ENCODE measurements around the gene CPA1.
"Not testable (repeated sequence)": the region's sequence is repeated elsewhere in the genome, so short reads cannot be mapped to it uniquely, and the experiment has no call there.

The CPA1 gene

DNA sequence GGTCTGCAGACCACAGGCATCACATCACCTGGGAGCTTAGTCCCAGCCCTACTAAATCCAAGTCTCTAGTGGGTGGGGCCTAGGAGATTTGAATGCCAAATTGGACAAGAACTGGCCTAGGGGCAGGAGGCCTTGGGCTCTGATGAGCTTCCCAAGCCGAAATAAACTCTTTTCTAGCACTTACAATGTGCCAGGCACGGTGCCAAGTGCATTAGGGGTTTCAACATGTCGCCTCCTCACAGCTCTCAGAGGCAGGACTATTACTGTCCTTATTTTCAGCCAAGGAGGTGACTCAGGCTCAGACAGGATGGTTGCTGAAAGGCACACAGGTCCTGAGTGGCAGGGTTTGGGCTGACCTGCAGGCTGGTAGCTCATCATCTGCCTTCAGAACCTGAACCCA, 9.2 kb upstream of the CPA1 start:
- in situ Hi-C loops (cut with HindIII; ENCODE audit: low sequenced_read_pairs), result no loop called here

DNA sequence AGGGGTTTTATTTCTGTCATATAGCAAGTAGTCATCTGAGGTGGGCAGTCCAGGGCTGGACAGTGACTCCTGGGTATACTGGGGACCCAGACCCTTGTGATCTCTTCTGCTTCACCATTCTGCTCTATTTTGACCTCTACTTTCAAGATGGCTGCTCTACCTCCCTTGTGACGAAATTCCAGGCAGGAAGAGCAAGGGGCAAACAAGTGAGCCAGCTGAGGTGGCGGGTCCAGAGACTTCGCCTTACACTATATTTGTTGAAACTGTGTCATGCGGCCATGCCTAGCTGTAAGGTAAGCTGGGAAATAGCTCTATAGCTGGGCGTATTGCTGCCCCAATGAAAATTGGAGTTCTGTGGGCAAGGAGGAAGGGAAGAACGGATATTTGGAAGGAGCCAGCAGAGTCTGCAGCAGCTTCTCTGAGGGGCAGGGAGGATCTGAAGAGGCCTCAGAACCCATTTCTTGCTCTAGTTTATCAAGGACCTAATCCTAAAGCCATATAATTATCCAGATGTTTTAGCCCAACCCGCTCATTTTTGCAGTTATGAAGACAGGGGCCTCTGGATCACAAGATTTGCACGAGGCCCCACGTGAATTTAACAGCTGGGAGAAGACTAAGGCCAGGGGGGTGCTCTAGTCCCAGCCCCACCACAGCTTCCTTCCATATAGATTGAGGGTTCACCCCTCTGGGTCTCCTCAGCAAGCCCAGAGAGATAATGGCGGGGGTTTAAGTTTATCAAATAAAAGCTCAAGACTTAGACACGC, 7.7 kb upstream of the CPA1 start:
- in situ Hi-C loops (cut with HindIII; ENCODE audit: low sequenced_read_pairs), result no loop called here

GRCh38 chr7:130374507-130374906, 5.8 kb upstream of the CPA1 start:
- in situ Hi-C loops (cut with HindIII; ENCODE audit: low sequenced_read_pairs), result no loop called here

- in situ Hi-C loops (cut with HindIII; ENCODE audit: low sequenced_read_pairs), result not testable (repeated sequence)
These were observed 3.8 kb upstream of the CPA1 start for GRCh38 chr7:130376461-130376860.

GRCh38 chr7:130377178-130377577, 3.1 kb upstream of the CPA1 start:
- in situ Hi-C loops (cut with HindIII; ENCODE audit: low sequenced_read_pairs), result no loop called here

DNA sequence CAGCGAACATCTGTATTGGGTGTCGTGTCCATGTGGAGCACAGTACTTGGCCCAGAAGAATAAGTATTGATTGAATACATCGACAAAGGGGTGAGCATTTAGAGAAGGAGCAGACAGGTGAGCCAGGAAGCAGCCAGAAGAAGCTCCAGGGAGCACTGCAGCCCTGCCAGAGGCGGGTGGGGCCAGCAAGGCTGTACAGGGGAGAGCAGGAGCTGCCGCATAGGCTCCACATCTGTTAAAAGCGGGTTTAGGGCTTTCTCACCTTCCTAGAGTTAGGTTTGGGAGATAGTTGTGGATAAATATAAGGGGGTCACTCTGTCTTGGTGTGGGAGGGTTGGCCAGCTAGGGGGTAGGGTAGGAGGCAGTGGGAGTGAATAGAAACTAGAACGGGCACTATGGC, 1.3 kb upstream of the CPA1 start:
- in situ Hi-C loops (cut with HindIII; ENCODE audit: low sequenced_read_pairs), result no loop called here

DNA sequence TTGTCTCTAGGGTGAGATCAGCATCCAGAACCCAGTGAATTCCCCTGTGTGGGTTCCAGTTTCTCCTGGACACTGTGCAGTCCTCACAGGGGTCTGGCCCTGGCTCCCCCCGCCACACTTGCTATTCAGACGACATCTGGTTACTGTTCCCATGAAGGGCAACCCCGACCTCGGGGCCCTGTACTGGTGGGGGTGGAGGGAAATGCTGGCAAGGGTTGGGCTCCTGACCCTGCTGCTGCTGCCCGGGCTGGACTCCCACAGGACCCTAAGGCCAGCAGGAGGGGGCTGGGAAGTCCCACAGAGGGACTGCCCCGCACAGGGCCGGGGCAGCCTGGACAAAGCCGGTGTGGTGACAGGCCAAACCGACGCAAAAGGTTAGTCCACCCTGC, 768 bp upstream of the CPA1 start:
- in situ Hi-C loops (cut with HindIII; ENCODE audit: low sequenced_read_pairs), result no loop called here

DNA sequence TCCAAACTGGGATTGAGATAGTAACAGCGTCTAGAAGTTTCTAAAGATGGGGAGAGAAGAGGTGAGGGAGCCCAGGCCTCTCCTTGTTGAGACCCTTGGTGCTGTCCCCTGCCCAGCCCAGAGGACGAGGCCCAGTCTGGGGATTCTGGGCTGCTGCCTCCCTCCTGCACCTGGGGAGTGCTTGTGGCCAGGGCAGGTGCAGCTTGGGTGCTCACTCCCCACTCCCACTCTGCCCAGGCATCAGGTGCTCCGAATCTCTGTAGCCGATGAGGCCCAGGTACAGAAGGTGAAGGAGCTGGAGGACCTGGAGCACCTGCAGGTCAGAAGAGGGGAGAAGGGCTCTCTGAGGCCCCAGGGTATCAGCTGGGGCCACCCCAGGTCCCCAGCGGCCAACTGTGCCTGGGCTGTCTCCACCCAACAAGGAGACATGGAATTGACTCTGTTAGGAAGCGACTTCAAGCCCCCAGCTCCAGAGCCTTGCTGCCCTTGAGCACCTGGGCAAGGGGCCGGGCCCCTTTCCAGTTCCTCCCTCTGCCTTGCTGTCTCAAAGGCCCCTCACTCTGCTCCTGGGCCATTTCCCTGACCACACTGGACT, 664 bp downstream of the CPA1 start:
- in situ Hi-C loops (cut with HindIII; ENCODE audit: low sequenced_read_pairs), result no loop called here

GRCh38 chr7:130381468-130382312, 1.4 kb downstream of the CPA1 start:
- in situ Hi-C loops (cut with HindIII; ENCODE audit: low sequenced_read_pairs), result no loop called here

DNA sequence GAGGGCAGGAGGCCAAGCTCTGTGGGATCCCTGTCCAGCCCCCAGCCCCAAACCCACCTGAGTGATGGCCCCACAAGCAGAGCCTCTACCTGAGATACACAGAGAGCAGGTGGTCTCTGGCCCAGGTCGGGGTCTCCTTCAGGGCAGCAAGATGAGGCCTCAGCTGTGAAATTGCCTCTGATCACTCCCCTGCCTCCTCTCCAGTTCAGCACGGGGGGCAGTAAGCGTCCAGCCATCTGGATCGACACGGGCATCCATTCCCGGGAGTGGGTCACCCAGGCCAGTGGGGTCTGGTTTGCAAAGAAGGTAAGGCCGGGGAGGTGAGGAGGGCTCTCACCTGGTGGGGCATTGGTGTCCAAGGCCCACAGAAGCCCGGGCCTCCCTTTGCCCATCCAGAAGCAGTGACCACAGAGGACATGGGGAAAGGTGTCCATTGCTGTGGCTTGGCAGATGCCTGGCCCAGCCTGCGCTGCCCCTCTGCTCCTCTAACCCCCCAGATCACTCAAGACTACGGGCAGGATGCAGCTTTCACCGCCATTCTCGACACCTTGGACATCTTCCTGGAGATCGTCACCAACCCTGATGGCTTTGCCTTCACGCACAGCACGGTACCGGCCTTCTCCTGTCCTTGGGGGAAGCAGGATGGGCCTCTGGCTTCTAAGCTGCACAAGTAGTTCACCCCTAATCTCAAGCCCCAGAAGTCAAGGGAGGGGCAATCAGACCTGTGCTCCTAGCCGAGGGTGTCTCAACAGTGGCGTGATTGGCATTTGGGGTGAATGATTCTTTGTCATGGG, 3.1 kb downstream of the CPA1 start:
- in situ Hi-C loops (cut with HindIII; ENCODE audit: low sequenced_read_pairs), result no loop called here

- in situ Hi-C loops (cut with HindIII; ENCODE audit: low sequenced_read_pairs), result no loop called here
These were observed 4.1 kb downstream of the CPA1 start for GRCh38 chr7:130384371-130384801.

GRCh38 chr7:130384841-130385599, 4.7 kb downstream of the CPA1 start:
- in situ Hi-C loops (cut with HindIII; ENCODE audit: low sequenced_read_pairs), result no loop called here

DNA sequence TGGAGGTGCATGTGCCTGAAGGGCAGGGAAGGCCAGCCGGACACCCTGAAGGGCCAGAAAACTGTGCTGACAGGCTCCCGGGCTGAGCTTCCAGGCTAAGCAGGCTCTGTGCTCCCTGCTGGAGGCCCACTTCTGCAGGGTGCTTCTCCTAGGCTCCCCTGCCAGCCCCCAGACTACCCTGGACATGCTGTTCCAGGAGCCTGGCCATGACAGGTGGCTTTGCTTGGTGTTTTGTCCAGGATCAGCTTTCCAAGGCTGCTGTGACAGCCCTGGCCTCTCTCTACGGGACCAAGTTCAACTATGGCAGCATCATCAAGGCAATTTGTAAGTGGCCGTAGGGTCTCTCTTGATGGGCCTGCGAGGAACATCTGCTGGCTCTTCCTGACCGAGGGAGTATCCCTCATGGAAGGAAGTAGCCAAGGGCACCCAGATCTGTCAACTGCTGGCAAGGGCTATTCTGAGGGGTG, 5.3 kb downstream of the CPA1 start:
- in situ Hi-C loops (cut with HindIII; ENCODE audit: low sequenced_read_pairs), result no loop called here

GRCh38 chr7:130386876-130387275, 6.6 kb downstream of the CPA1 start:
- in situ Hi-C loops (cut with HindIII; ENCODE audit: low sequenced_read_pairs), result no loop called here

GRCh38 chr7:130387306-130387627, 7.0 kb downstream of the CPA1 start:
- in situ Hi-C loops (cut with HindIII; ENCODE audit: low sequenced_read_pairs), result no loop called here

DNA sequence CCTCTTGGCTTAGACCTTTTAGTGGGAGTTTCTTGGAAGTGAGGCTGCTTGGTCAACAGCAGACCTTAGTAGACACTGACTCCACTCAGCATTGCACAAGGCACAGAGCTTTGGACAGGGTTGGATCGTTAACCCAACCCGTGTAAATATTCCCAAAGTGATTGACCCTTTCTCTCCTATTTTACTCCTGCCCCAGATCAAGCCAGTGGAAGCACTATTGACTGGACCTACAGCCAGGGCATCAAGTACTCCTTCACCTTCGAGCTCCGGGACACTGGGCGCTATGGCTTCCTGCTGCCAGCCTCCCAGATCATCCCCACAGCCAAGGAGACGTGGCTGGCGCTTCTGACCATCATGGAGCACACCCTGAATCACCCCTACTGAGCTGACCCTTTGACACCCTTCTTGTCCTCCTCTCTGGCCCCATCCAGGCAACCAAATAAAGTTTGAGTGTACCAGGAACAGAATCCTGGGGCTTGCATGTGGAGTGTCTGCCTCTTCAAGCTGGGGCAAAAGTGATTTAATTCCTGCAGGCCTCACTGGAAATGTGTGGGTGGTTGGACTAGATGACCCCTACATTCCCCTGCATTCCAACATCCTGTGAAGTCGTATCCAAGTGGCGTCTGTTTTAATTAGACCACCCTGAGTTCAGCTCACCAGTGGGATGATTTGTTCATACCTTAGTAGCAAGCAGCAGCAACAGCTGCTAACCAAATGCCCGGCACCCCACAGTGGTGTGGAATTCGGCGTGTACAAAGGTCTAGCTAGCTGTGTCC, 7.5 kb downstream of the CPA1 start:
- in situ Hi-C loops (cut with HindIII; ENCODE audit: low sequenced_read_pairs), result no loop called here

DNA sequence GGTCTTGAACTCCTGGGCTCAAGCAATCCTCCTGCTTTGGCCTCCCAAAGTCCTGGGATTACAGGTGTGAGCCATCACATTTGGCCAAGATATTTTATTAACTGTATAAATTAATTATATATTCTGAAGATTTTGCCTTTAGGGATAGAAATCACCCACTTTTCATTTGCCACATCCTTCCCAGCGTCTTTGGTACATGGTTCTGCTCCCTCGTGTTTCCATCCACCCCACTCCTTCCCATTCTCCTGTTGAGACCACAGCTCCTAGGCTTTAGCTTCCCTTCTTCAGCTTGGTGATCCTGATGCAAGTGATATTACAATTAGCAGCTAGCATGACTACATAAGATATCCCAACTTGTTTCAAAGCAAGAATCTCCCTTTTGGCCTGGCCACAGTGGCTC, 8.4 kb downstream of the CPA1 start:
- in situ Hi-C loops (cut with HindIII; ENCODE audit: low sequenced_read_pairs), result no loop called here

- in situ Hi-C loops (cut with HindIII; ENCODE audit: low sequenced_read_pairs), result no loop called here
These were observed 10.2 kb downstream of the CPA1 start for GRCh38 chr7:130390486-130390885.

GRCh38 chr7:130393101-130393561, 12.8 kb downstream of the CPA1 start:
- in situ Hi-C loops (cut with HindIII; ENCODE audit: low sequenced_read_pairs), result no loop called here
